Omental fat pad (tissue), 4 donors: ENCODE results near the gene EIF2S1. TPM values are rescaled to one million over a fixed set of nuclear protein-coding genes. Genes with fewer than 3 reads are reported as not detected.

Experiments used
- ATAC-seq: fragments of 150-250 bp; one replicate; pipeline ENCODE4 v1.9.1; 2016; ENCODE audit warnings: mild to moderate bottlenecking, moderate library complexity; ENCODE audit not compliant: low FRiP score
- DNase-seq: peaks from one replicate; pipeline ENCODE4 v3.0.0-alpha.2; 2019; ENCODE audit warnings: low spot score
- total RNA-seq, 4 donors: library from RNA; depleted of rRNA; stranded (reverse); fragments of >200 nt; gene quantifications; one replicate each; pipeline ENCODE4 v1.1.0, GENCODE V29; 2016
- TF ChIP-seq, protein P1 (sequence below), 3 donors: fragments of 450-650 bp; IDR thresholded peaks; one replicate each; pipeline ENCODE4 v1.5.1; 2016 to 2017; ENCODE audit warnings: antibody characterized with exemption in 3 of 3, mild to moderate bottlenecking in 3 of 3, moderate library complexity in 2 of 3

The EIF2S1 gene
- total RNA-seq, 4 donors from 2014 or later = 43.0 to 150 (median 89.6) TPM

- TF ChIP-seq, protein P1, sequence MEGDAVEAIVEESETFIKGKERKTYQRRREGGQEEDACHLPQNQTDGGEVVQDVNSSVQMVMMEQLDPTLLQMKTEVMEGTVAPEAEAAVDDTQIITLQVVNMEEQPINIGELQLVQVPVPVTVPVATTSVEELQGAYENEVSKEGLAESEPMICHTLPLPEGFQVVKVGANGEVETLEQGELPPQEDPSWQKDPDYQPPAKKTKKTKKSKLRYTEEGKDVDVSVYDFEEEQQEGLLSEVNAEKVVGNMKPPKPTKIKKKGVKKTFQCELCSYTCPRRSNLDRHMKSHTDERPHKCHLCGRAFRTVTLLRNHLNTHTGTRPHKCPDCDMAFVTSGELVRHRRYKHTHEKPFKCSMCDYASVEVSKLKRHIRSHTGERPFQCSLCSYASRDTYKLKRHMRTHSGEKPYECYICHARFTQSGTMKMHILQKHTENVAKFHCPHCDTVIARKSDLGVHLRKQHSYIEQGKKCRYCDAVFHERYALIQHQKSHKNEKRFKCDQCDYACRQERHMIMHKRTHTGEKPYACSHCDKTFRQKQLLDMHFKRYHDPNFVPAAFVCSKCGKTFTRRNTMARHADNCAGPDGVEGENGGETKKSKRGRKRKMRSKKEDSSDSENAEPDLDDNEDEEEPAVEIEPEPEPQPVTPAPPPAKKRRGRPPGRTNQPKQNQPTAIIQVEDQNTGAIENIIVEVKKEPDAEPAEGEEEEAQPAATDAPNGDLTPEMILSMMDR (IDR thresholded peaks at IDR 0.05) = no peak
- no peak for DNase-seq
- ATAC-seq = no peak
These were observed 12.7 kb downstream of the EIF2S1 start for GRCh38 chr14:67372833-67373232.

DNA sequence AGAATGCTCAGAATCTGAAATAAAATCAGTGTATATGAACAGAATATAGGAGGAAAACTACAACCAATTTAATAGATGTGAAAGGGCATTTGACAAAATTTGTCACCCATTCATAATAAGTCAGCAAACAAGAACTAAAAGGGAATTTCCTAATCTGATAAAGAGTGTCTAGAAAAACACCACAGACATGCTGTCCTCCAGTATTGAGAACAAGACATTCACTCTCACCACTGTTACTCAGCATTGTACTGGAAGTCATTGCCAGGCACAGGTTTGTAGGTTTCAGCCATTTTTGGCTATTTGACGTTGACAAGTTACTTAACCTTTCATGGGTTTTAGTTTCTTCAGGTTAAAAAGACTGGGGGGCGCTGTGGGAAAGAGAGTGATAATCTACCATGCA is 13.2 kb downstream of the EIF2S1 start:
- DNase-seq (no peak), ATAC-seq (no peak)
- TF ChIP-seq, protein P1 (IDR thresholded peaks at IDR 0.05) = no peak

- DNase-seq (no peak), ATAC-seq (no peak)
- TF ChIP-seq, protein P1 (IDR thresholded peaks at IDR 0.05) = no peak
These were observed 17.8 kb downstream of the EIF2S1 start for GRCh38 chr14:67377916-67378315.

DNA sequence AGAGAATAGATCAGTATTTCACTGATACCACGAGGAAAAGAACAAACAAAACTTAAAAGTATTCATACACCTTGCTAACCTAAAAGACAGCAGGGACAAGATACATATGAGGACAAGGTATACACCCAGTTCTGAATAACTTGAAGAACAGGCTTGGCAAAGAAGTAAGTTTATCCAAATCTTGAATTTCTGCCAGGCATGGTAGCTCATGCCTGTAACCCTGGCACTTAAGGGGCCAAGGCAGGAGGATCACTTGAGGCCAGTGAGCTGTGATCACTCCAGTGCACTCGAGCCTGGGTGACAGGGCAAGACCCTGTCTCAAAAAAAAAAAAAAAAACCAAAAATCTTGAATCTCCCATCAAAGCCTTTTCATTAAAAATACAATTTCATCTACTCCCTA is 25.0 kb downstream of the EIF2S1 start:
- ATAC-seq (no peak), DNase-seq (no peak)
- TF ChIP-seq, protein P1 (IDR thresholded peaks at IDR 0.05) = no peak

- TF ChIP-seq, protein P1 (IDR thresholded peaks at IDR 0.05) = no peak
- ATAC-seq = no peak
- no peak for DNase-seq
These were observed 25.5 kb downstream of the EIF2S1 start for GRCh38 chr14:67385618-67386017.

GRCh38 chr14:67387195-67387594 is 27.1 kb downstream of the EIF2S1 start:
- ATAC-seq (no peak), DNase-seq (no peak)
- TF ChIP-seq, protein P1 (IDR thresholded peaks at IDR 0.05) = no peak

- TF ChIP-seq, protein P1 (IDR thresholded peaks at IDR 0.05) = no peak
- DNase-seq (no peak), ATAC-seq (no peak)
These were observed 29.1 kb downstream of the EIF2S1 start for GRCh38 chr14:67389275-67389674.
